A673 (cell line): ENCODE results near the gene BCL2. TPM values are rescaled to one million over a fixed set of nuclear protein-coding genes. Genes with fewer than 3 reads are reported as not detected.

Experiments
- BruUV-seq: library from RNA; stranded (reverse); fragments of 400-500 nt; replicated peaks from 2 replicates; lab custom pipeline; 2021; lab: Mats Ljungman, UMichigan
- CTCF ChIA-PET: fragments of 300-600 bp; sonication (Branson Sonifier 250); formaldehyde crosslinking; loops from one replicate; lab custom pipeline; 2022; ENCODE audit warnings: antibody characterized with exemption; lab: Charles Lee
- POLR2A ChIA-PET: fragments of 300-600 bp; sonication (Branson Sonifier 250); formaldehyde crosslinking; loops from one replicate; lab custom pipeline; 2022; ENCODE audit warnings: antibody characterized with exemption; ENCODE audit not compliant: low non-redundant PET; lab: Charles Lee
- DNase-seq: peaks from one replicate; pipeline ENCODE4 v3.0.0-alpha.2; 2015; ENCODE audit warnings: low spot score
- H3K27ac ChIP-seq: fragments of 200-600 bp; sonication (generic); 2 replicates; pipeline ENCODE4 v1.5.1; 2016; ENCODE audit warnings: mixed run types, low read depth, mild to moderate bottlenecking, mixed read lengths, antibody characterized with exemption, low read length; ENCODE audit not compliant: poor library complexity, severe bottlenecking
- H3K27me3 ChIP-seq: fragments of 200-600 bp; sonication (generic); replicated peaks from 2 replicates; pipeline ENCODE4 v1.6.1; 2017; ENCODE audit warnings: mixed run types, low read depth, mild to moderate bottlenecking, mixed read lengths, antibody characterized with exemption, low read length; ENCODE audit not compliant: insufficient read depth, poor library complexity
- H3K36me3 ChIP-seq: fragments of 200-600 bp; sonication (generic); 2 replicates; pipeline ENCODE4 v1.6.1; 2016; ENCODE audit warnings: mixed run types, mild to moderate bottlenecking, mixed read lengths, antibody characterized with exemption, low read length; ENCODE audit not compliant: insufficient read depth, poor library complexity, severe bottlenecking
- H3K4me1 ChIP-seq: fragments of 200-600 bp; sonication (generic); 2 replicates; pipeline ENCODE4 v1.6.1; 2017; ENCODE audit warnings: mixed run types, mild to moderate bottlenecking, mixed read lengths, antibody characterized with exemption, low read length; ENCODE audit not compliant: insufficient read depth, poor library complexity, severe bottlenecking
- H3K4me3 ChIP-seq: fragments of 200-600 bp; sonication (generic); 2 replicates; pipeline ENCODE4 v1.5.1; 2016; ENCODE audit warnings: low read depth, mixed run types, mild to moderate bottlenecking, mixed read lengths, low read length; ENCODE audit not compliant: poor library complexity, severe bottlenecking
- H3K9me3 ChIP-seq: fragments of 200-600 bp; sonication (generic); 2 replicates; pipeline ENCODE4 v1.6.1; 2016; ENCODE audit warnings: mixed run types, low read depth, mild to moderate bottlenecking, mixed read lengths, antibody characterized with exemption, low read length; ENCODE audit not compliant: poor library complexity, severe bottlenecking
- CTCF ChIP-seq: fragments of 300-800, 200-600 bp; sonication (generic); conservative IDR thresholded peaks from 2 replicates; pipeline ENCODE4 v1.5.1; 2017; ENCODE audit warnings: low read depth, mild to moderate bottlenecking, antibody characterized with exemption, low read length, moderate library complexity, mixed read lengths
- EZH2 ChIP-seq: fragments of 200-600 bp; sonication (generic); IDR thresholded peaks from 2 replicates; pipeline ENCODE4 v1.6.1; 2017; ENCODE audit warnings: borderline replicate concordance, low read depth, mild to moderate bottlenecking, mixed read lengths, antibody characterized with exemption, low read length; ENCODE audit not compliant: poor library complexity, severe bottlenecking
- intact Hi-C: fragments of 100-400 bp; cut with micrococcal nuclease; formaldehyde crosslinking; loops from one replicate; pipeline ENCODE4 v1.10.0; 2022; ENCODE audit not compliant: unreplicated experiment
- total RNA-seq: library from RNA; stranded (reverse); gene quantifications from 2 replicates; pipeline ENCODE4 v1.2.3, GENCODE V29; 2021

Gene BCL2
- total RNA-seq, 1 experiment from 2014 or later, result 24.9 TPM

GRCh38 chr18:63267975-63268721 lies 51.4 kb downstream of the BCL2 start:
- Histone ChIP-seq H3K27ac (no peak overlapping the region), H3K36me3 (no peaks in the 10 kb centered on the region), H3K4me3 (no peak overlapping the region), H3K27me3 (no peaks in the 10 kb centered on the region), H3K4me1 (peaks cover 14% of the 10 kb centered on the region), H3K9me3 (no peaks in the 10 kb centered on the region)
- CTCF ChIA-PET, result no interaction called here
- intact Hi-C loops, result no loop called here
- POLR2A ChIA-PET, result no interaction called here
- DNase-seq, result no peak
- BruUV-seq, result no TSS peak
- no peak for TF ChIP-seq CTCF
- TF ChIP-seq EZH2, result no peak

- intact Hi-C loops, result no loop called here
- ChIA-PET POLR2A (no interaction called here), CTCF (no interaction called here)
- Histone ChIP-seq H3K27me3 (no peaks in the 10 kb centered on the region), H3K4me3 (no peak overlapping the region), H3K4me1 (peaks cover 14% of the 10 kb centered on the region), H3K9me3 (no peaks in the 10 kb centered on the region), H3K27ac (no peak overlapping the region), H3K36me3 (no peaks in the 10 kb centered on the region)
- DNase-seq, result no peak
- BruUV-seq, result no TSS peak
- no peak for TF ChIP-seq EZH2
- no peak for TF ChIP-seq CTCF
These were observed 52.4 kb downstream of the BCL2 start for GRCh38 chr18:63266888-63267790.

- BruUV-seq, result no TSS peak
- ChIA-PET CTCF (no interaction called here), POLR2A (no interaction called here)
- no peak overlapping the region for H3K4me3 ChIP-seq
- DNase-seq, result no peak
- intact Hi-C loops, result no loop called here
- no peaks in the 10 kb centered on the region for H3K27me3 ChIP-seq
- peaks cover 5% of the 10 kb centered on the region for H3K4me1 ChIP-seq
- H3K27ac ChIP-seq, result no peak overlapping the region
- no peaks in the 10 kb centered on the region for H3K9me3 ChIP-seq
- no peaks in the 10 kb centered on the region for H3K36me3 ChIP-seq
- TF ChIP-seq EZH2, result no peak
- no peak for TF ChIP-seq CTCF
These were observed 54.2 kb downstream of the BCL2 start for GRCh38 chr18:63265326-63265725.
